ENCODE results near the gene FADS2. TPM values are rescaled to one million over a fixed set of nuclear protein-coding genes. Genes with fewer than 3 reads are reported as not detected.
A peak's percentile ranks its signal among the peaks of the same experiment; 100 is the strongest.

FADS2 gene
- total RNA-seq, 1 donor, result 713 TPM

GRCh38 chr11:61832754-61833153 is 4.7 kb downstream of the FADS2 start:
- TF ChIP-seq CTCF (IDR thresholded peaks at IDR 0.05; ENCODE audit: insufficient read depth, low read depth, low read length), result no peak
- no peak for DNase-seq (ENCODE audit: low read depth)
- H3K4me3 ChIP-seq (ENCODE audit: low read depth, low read length), result no peak overlapping the region

GRCh38 chr11:61833471-61833870 is 5.4 kb downstream of the FADS2 start:
- DNase-seq (ENCODE audit: low read depth), result no peak
- no peak for TF ChIP-seq CTCF (IDR thresholded peaks at IDR 0.05; ENCODE audit: insufficient read depth, low read depth, low read length)
- H3K4me3 ChIP-seq (ENCODE audit: low read depth, low read length), result no peak overlapping the region

GRCh38 chr11:61833926-61834277 is 5.8 kb downstream of the FADS2 start:
- H3K4me3 ChIP-seq (ENCODE audit: low read depth, low read length), result no peak overlapping the region
- no peak for DNase-seq (ENCODE audit: low read depth)
- no peak for TF ChIP-seq CTCF (IDR thresholded peaks at IDR 0.05; ENCODE audit: insufficient read depth, low read depth, low read length)

- no peak for TF ChIP-seq CTCF (IDR thresholded peaks at IDR 0.05; ENCODE audit: insufficient read depth, low read depth, low read length)
- DNase-seq (ENCODE audit: low read depth), result peak; percentile 85
- H3K4me3 ChIP-seq (ENCODE audit: low read depth, low read length), result no peak overlapping the region
Observed at GRCh38 chr11:61834278-61835048, 6.4 kb downstream of the FADS2 start.

- no peak overlapping the region for H3K4me3 ChIP-seq (ENCODE audit: low read depth, low read length)
- no peak for DNase-seq (ENCODE audit: low read depth)
- no peak for TF ChIP-seq CTCF (IDR thresholded peaks at IDR 0.05; ENCODE audit: insufficient read depth, low read depth, low read length)
Observed at GRCh38 chr11:61836193-61836592, 8.1 kb downstream of the FADS2 start.

- TF ChIP-seq CTCF (IDR thresholded peaks at IDR 0.05; ENCODE audit: insufficient read depth, low read depth, low read length), result no peak
- H3K4me3 ChIP-seq (ENCODE audit: low read depth, low read length), result no peak overlapping the region
- DNase-seq (ENCODE audit: low read depth), result no peak
Observed at GRCh38 chr11:61837411-61838005, 9.4 kb downstream of the FADS2 start.

Data from fibroblast of villous mesenchyme (primary cell).